ENCODE results near the gene GUCA1C.

DNA sequence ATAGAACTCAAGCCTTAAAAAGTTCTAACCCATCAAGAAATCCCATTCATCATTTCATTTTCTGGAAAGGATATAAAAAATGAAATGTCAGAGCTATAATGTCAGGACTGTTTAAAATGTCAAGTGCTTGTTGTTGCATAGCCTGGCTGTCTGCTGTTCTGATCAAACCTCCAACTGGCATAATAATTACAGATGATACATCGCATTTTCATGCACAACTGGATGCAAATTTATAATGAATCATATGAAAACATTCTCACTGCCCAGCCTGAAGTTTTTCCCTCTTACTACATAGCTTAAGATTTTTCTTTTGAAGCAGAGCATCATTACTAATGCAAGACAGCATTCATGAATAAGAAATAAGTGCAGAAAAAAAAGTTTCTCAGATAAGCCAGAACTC, 46.5 kb downstream of the GUCA1C start:
- TF ChIP-seq RARB (CRISPR knock-in tag; IDR thresholded peaks at IDR 0.05) (no peak), ZFP30 (CRISPR knock-in tag; IDR thresholded peaks at IDR 0.05) (no peak), POU6F1 (CRISPR knock-in tag; IDR thresholded peaks at IDR 0.05; ENCODE audit: borderline replicate concordance, low read depth) (no peak), ZC3H10 (CRISPR knock-in tag; IDR thresholded peaks at IDR 0.05) (no peak), ARNTL (CRISPR knock-in tag; IDR thresholded peaks at IDR 0.05; ENCODE audit: borderline replicate concordance, low read depth) (no peak), PPARA (CRISPR knock-in tag; IDR thresholded peaks at IDR 0.05; ENCODE audit: borderline replicate concordance) (no peak), ISL1 (CRISPR knock-in tag; IDR thresholded peaks at IDR 0.05) (no peak), TOX (CRISPR knock-in tag; IDR thresholded peaks at IDR 0.05; ENCODE audit: borderline replicate concordance) (no peak)
- TF ChIP-seq, protein P1, sequence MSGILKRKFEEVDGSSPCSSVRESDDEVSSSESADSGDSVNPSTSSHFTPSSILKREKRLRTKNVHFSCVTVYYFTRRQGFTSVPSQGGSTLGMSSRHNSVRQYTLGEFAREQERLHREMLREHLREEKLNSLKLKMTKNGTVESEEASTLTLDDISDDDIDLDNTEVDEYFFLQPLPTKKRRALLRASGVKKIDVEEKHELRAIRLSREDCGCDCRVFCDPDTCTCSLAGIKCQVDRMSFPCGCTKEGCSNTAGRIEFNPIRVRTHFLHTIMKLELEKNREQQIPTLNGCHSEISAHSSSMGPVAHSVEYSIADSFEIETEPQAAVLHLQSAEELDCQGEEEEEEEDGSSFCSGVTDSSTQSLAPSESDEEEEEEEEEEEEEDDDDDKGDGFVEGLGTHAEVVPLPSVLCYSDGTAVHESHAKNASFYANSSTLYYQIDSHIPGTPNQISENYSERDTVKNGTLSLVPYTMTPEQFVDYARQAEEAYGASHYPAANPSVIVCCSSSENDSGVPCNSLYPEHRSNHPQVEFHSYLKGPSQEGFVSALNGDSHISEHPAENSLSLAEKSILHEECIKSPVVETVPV (CRISPR knock-in tag; IDR thresholded peaks at IDR 0.05): no peak
- TF ChIP-seq, protein P2, sequence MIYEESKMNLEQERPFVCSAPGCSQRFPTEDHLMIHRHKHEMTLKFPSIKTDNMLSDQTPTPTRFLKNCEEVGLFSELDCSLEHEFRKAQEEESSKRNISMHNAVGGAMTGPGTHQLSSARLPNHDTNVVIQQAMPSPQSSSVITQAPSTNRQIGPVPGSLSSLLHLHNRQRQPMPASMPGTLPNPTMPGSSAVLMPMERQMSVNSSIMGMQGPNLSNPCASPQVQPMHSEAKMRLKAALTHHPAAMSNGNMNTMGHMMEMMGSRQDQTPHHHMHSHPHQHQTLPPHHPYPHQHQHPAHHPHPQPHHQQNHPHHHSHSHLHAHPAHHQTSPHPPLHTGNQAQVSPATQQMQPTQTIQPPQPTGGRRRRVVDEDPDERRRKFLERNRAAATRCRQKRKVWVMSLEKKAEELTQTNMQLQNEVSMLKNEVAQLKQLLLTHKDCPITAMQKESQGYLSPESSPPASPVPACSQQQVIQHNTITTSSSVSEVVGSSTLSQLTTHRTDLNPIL (CRISPR knock-in tag; IDR thresholded peaks at IDR 0.05; ENCODE audit: low read depth): no peak
